ENCODE data around the gene GFPT1. TPM values are rescaled to one million over a fixed set of nuclear protein-coding genes. Genes with fewer than 3 reads are reported as not detected.
"Not testable (repeated sequence)": the region's sequence is repeated elsewhere in the genome, so short reads cannot be mapped to it uniquely, and the experiment has no call there.

Gene GFPT1
- 37.0 and 38.4 TPM in 2 replicates for total RNA-seq (2014; rRNA removed; shearing (Covaris generic))

DNA sequence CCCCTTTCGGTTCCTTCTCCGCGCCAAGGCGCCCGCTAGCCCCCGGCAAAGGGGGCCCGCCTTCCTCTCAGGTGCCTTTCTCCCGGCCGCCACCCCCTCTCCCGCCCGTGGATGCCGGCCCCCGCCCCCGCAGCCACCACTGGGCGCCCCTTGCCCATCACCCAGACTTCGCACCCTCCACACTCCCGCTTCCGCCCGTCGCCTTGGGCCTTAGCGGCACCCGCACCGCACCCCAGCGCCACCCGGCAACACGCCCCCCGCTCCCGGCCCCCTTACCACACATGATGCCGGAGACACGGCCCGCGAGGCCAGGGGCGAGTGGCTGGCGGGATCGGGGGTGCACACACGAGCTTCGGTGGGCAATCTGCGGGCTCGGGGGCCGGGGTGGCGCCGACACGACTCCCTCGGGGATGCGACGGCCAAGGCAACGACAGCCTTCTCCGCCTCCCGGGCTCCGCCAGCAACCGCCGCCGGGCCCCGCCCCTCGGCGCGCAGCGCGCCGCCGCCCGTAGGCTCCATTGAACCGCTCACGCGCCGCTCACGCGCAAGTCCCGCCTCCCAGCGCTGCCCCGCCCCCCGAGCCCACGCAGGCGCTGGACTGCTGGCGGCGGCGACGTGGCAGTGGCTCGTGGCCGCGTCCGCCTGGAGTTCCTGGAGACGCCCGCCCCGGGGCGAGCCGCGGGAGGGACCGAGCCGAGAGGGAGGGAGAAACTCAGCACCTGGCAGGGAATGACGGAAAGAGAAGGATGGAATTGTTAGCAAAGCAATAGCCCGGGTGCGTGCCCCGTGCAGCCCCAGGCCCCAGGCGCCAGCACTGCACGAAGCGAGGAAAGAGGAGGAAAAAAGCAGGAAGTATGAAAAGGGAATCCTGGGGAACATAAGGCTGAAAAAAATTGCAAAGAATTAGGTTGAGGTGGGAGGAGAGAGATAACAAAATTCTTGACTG is at the start of gene GFPT1:
Gene GFPT1, minus strand, starts transcription at position 439 of the 946 bp plus-strand sequence. Its CDS starts 156 bp downstream, at position 283.
- peaks cover 19% of the 10 kb centered on the region for H3K36me3 ChIP-seq
- H3K4me3 ChIP-seq: peak within 1 kb of the TSS; percentile 96
- H3K4me1 ChIP-seq (replicated peaks): peaks cover 26% of the 10 kb centered on the region
- H3K27me3 ChIP-seq (replicated peaks): no peaks in the 10 kb centered on the region
- no peaks in the 10 kb centered on the region for H3K9me3 ChIP-seq (replicated peaks)
- peak; percentile 93 to 95 for DNase-seq (ENCODE audit: low read depth in 1 of 2, low spot score in 2 of 2)
- peak within 1 kb of the TSS; percentile 80 for H3K27ac ChIP-seq

GRCh38 chr2:69436596-69436937 is 49.5 kb upstream of the GFPT1 start:
- Histone ChIP-seq H3K27me3 (replicated peaks) (no peaks in the 10 kb centered on the region; the same call in 1 of the 2 replicates), H3K4me1 (replicated peaks) (peaks cover 8% of the 10 kb centered on the region), H3K4me3 (peak overlapping the region; percentile 77), H3K9me3 (replicated peaks) (no peaks in the 10 kb centered on the region), H3K36me3 (peaks cover 10% of the 10 kb centered on the region), H3K27ac (peak overlapping the region; percentile 72)
- no peak for DNase-seq (ENCODE audit: low read depth in 1 of 2, low spot score in 2 of 2)

DNA sequence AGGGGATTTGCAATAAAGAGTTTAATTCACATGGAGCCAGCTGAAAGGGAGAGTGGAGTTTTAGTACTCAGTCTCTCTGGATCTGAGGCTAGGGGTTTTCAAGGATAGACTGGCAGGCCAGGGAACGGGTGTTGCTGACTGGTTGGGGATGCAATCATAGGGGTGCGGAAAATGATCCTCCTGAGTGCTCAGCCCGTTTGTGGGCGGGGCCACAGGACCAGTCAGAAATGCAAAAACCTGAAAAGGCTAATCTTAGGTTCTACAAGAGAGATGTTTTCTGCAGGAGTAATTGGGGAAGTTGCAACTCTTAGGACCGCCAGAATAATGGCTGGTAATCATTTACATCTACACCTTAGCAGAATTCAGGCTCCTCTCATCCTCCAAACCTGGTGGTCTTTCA is 47.7 kb upstream of the GFPT1 start:
- Histone ChIP-seq H3K27me3 (replicated peaks) (no peaks in the 10 kb centered on the region; the same call in 1 of the 2 replicates), H3K9me3 (replicated peaks) (no peaks in the 10 kb centered on the region), H3K4me3 (no peak overlapping the region), H3K4me1 (replicated peaks) (peaks cover 8% of the 10 kb centered on the region), H3K27ac (no peak overlapping the region), H3K36me3 (peaks cover 24% of the 10 kb centered on the region)
- no peak for DNase-seq (ENCODE audit: low read depth in 1 of 2, low spot score in 2 of 2)

DNA sequence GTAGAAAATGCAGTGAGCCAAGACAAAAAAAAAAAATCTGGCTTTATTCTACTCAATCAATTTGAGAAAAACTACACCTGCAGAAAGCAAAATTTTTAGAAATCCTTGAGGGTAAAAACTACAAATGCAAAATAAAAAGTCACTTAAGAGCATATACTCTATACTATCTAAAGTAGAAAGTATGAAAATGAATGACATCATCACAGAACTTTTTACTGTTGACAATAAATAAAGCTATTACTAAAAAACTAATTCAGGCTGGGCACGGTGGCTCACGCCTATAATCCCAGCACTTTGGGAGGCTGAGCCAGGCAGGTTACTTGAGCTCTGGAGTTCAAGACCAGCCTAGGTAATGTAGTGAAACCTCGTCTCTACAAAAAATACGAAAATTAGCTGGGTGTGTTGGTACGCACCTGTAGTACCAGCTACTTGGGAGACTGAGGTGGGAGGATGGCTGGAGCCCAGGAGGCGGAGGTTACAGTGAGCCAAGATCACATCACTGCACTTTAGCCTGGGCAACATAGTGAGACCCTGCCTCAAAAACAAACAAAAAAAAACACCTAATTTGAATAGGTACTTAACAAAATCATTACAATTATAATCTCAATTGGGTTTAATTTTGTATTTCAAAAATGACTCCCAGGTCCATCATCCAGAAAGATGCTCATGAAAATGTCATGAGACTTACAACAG is 42.6 kb upstream of the GFPT1 start:
- Histone ChIP-seq H3K36me3 (peaks cover 49% of the 10 kb centered on the region), H3K27ac (no peak overlapping the region), H3K27me3 (replicated peaks) (no peaks in the 10 kb centered on the region; the same call in 1 of the 2 replicates), H3K4me1 (replicated peaks) (no peaks in the 10 kb centered on the region), H3K9me3 (replicated peaks) (no peaks in the 10 kb centered on the region), H3K4me3 (no peak overlapping the region)
- DNase-seq (ENCODE audit: low read depth in 1 of 2, low spot score in 2 of 2): no peak

DNA sequence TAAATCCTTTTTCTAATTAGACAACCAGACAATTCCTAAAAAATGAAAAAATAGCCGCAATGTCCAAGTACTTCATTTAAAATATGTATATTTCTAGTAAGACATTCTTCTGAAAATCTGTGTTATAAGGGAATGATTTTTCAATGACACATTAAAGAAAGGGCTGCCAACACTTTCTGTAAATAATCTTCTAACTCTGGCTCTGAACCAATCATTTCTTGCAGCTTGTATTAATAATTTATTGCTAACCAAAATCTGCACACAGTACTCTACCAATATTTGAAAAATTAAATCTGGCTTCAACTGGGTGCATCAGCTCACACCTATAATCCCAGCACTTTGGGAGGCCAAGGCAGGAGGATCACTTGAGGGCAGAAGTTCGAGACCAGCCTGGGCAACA is 42.0 kb upstream of the GFPT1 start:
- Histone ChIP-seq H3K4me1 (replicated peaks) (no peaks in the 10 kb centered on the region), H3K36me3 (peaks cover 51% of the 10 kb centered on the region), H3K9me3 (replicated peaks) (no peaks in the 10 kb centered on the region), H3K4me3 (no peak overlapping the region), H3K27me3 (replicated peaks) (no peaks in the 10 kb centered on the region; the same call in 1 of the 2 replicates), H3K27ac (no peak overlapping the region)
- no peak for DNase-seq (ENCODE audit: low read depth in 1 of 2, low spot score in 2 of 2)

DNA sequence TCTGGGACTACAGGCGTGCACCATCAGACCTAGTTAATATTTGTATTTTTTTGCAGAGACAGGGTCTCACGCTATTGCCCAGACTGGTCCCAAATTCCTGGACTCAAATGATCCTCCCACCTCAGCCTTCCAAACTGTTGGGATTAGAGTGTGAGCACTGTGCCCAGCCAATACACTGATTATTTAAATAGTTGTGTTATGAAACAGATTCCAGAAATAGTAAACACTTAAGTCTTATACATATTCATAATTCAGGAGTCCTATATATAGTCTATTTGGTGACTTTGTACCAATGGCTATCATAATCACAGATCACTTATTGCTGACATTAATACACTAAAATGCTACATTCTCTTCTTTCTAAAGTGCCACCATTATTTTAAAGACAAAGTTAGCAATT is 37.4 kb upstream of the GFPT1 start:
- no peak overlapping the region for H3K4me3 ChIP-seq

GRCh38 chr2:69422198-69422597 is 35.2 kb upstream of the GFPT1 start:
- no peak overlapping the region for H3K27ac ChIP-seq
- DNase-seq (ENCODE audit: low read depth in 1 of 2, low spot score in 2 of 2): no peak
- no peaks in the 10 kb centered on the region for H3K4me1 ChIP-seq (replicated peaks)
- no peaks in the 10 kb centered on the region for H3K9me3 ChIP-seq (replicated peaks)
- H3K36me3 ChIP-seq: peaks cover 42% of the 10 kb centered on the region
- no peaks in the 10 kb centered on the region for H3K27me3 ChIP-seq (replicated peaks)
- no peak overlapping the region for H3K4me3 ChIP-seq

More for the DNA sequence above, 37.4 kb upstream of the GFPT1 start:
- Histone ChIP-seq H3K27ac (no peak overlapping the region), H3K36me3 (peaks cover 46% of the 10 kb centered on the region), H3K9me3 (replicated peaks) (no peaks in the 10 kb centered on the region), H3K27me3 (replicated peaks) (no peaks in the 10 kb centered on the region), H3K4me1 (replicated peaks) (no peaks in the 10 kb centered on the region)
- DNase-seq (ENCODE audit: low read depth in 1 of 2, low spot score in 2 of 2): no peak

- DNase-seq (ENCODE audit: low read depth in 1 of 2, low spot score in 2 of 2); H3K27ac ChIP-seq; H3K4me1 ChIP-seq (replicated peaks); H3K4me3 ChIP-seq; H3K9me3 ChIP-seq (replicated peaks); H3K27me3 ChIP-seq (replicated peaks): not testable (repeated sequence)
- H3K36me3 ChIP-seq: peaks cover 45% of the 10 kb centered on the region
These were observed 32.1 kb upstream of the GFPT1 start for GRCh38 chr2:69419111-69419510.

DNA sequence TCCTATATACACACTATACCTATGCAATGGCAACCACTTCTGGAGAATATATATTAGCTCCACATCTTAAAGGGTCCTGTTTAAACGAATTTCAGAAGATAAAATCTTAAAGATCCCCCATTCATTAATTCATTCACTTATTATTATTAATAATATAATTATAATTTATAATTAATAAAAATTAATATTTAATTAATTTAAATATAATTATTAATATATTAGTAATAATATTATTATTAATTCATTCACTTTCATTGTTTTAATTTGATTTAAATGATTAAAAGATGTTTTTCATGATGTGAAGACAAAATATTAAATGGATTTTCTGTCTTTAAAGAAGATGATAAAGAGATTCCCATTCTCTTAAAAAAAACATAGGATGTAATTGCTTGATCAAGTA is 29.1 kb upstream of the GFPT1 start:
- Histone ChIP-seq H3K4me3 (no peak overlapping the region), H3K27ac (no peak overlapping the region), H3K9me3 (replicated peaks) (no peaks in the 10 kb centered on the region), H3K4me1 (replicated peaks) (no peaks in the 10 kb centered on the region), H3K36me3 (peaks cover 52% of the 10 kb centered on the region), H3K27me3 (replicated peaks) (no peaks in the 10 kb centered on the region)
- no peak for DNase-seq (ENCODE audit: low read depth in 1 of 2, low spot score in 2 of 2)

GRCh38 chr2:69411120-69411519 is 24.1 kb upstream of the GFPT1 start:
- Histone ChIP-seq H3K4me1 (replicated peaks) (no peaks in the 10 kb centered on the region), H3K9me3 (replicated peaks) (no peaks in the 10 kb centered on the region), H3K27ac (no peak overlapping the region), H3K4me3 (no peak overlapping the region), H3K36me3 (peaks cover 45% of the 10 kb centered on the region), H3K27me3 (replicated peaks) (no peaks in the 10 kb centered on the region)
- DNase-seq (ENCODE audit: low read depth in 1 of 2, low spot score in 2 of 2): no peak

DNA sequence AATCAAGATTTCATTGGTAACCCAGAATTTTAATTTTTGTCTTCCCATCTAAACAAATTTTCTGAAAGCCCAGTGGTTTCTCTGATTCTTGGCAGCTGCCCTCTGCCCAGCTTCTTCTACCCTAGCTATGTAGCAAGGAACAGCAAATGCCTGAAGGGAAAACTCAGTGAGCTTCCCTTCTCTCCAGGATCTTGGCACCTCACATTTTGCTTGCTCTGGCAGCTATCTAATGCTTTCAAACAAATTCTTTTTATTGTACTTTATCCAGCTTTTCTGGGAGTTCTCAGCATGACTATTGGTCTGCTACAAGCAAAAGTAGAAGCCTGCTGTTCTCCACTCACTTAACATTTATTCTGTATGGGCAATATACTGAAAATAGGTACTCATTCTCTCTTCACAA is 18.3 kb upstream of the GFPT1 start:
- Histone ChIP-seq H3K36me3 (peaks cover 46% of the 10 kb centered on the region), H3K4me3 (no peak overlapping the region)
- DNase-seq (ENCODE audit: low read depth in 1 of 2, low spot score in 2 of 2): no peak

GRCh38 chr2:69400121-69400520 is 13.1 kb upstream of the GFPT1 start:
- Histone ChIP-seq H3K27ac (no peak overlapping the region), H3K4me1 (replicated peaks) (no peaks in the 10 kb centered on the region), H3K9me3 (replicated peaks) (no peaks in the 10 kb centered on the region), H3K36me3 (peaks cover 49% of the 10 kb centered on the region), H3K4me3 (no peak overlapping the region), H3K27me3 (replicated peaks) (no peaks in the 10 kb centered on the region)
- no peak for DNase-seq (ENCODE audit: low read depth in 1 of 2, low spot score in 2 of 2)

More for the DNA sequence above, 18.3 kb upstream of the GFPT1 start:
- no peak overlapping the region for H3K27ac ChIP-seq
- no peaks in the 10 kb centered on the region for H3K4me1 ChIP-seq (replicated peaks)
- H3K9me3 ChIP-seq (replicated peaks): no peaks in the 10 kb centered on the region
- no peaks in the 10 kb centered on the region for H3K27me3 ChIP-seq (replicated peaks)

DNA sequence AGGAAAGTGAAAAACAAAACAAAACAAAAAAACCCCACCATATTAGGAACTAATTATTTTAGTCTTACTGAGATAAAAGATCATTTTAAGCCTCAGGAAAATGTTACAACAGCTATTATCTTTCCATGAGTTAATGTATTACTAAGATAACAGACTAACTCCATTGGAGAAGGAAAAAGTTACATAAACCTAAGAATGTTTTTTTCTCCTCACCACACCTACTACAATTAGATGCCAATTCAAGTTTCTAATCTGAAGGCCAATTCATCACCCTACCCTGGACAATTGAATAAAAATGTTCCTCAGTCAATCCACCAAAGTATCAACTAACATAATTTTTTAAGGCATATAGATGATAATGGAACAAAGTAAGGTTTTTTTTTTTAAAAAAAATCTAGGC is 10.2 kb upstream of the GFPT1 start:
- Histone ChIP-seq H3K27ac (no peak overlapping the region), H3K4me3 (no peak overlapping the region), H3K36me3 (peaks cover 45% of the 10 kb centered on the region), H3K9me3 (replicated peaks) (no peaks in the 10 kb centered on the region), H3K27me3 (replicated peaks) (no peaks in the 10 kb centered on the region), H3K4me1 (replicated peaks) (no peaks in the 10 kb centered on the region)
- no peak for DNase-seq (ENCODE audit: low read depth in 1 of 2, low spot score in 2 of 2)

GRCh38 chr2:69395866-69396265 is 8.8 kb upstream of the GFPT1 start:
- no peak overlapping the region for H3K27ac ChIP-seq
- no peak for DNase-seq (ENCODE audit: low read depth in 1 of 2, low spot score in 2 of 2)
- no peaks in the 10 kb centered on the region for H3K4me1 ChIP-seq (replicated peaks)
- no peaks in the 10 kb centered on the region for H3K9me3 ChIP-seq (replicated peaks)
- H3K27me3 ChIP-seq (replicated peaks): no peaks in the 10 kb centered on the region
- no peak overlapping the region for H3K4me3 ChIP-seq
- peaks cover 45% of the 10 kb centered on the region for H3K36me3 ChIP-seq
